ENCODE results near the gene OR10A2.
"Not testable (repeated sequence)": the region's sequence is repeated elsewhere in the genome, so short reads cannot be mapped to it uniquely, and the experiment has no call there.

Gene OR10A2

DNA sequence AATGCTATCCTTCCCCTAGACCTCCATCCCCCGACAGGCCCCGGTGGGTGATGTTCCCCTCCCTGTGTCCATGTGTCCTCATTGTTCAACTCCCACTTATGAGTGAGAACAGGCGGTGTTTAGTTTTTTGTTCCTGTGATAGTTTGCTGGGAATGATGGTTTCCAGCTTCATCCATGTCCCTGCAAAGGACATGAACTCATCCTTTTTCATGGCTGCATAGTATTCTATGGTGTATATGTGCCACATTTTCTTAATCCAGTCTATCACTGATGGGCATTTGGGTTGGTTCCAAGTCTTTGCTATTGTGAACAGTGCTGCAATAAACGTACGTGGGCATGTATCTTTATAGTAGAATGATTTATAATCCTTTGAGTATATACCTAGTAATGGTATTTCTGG lies 24.9 kb downstream of the OR10A2 start:
- not testable (repeated sequence) for DNase-seq (ENCODE audit: low read depth)

DNA sequence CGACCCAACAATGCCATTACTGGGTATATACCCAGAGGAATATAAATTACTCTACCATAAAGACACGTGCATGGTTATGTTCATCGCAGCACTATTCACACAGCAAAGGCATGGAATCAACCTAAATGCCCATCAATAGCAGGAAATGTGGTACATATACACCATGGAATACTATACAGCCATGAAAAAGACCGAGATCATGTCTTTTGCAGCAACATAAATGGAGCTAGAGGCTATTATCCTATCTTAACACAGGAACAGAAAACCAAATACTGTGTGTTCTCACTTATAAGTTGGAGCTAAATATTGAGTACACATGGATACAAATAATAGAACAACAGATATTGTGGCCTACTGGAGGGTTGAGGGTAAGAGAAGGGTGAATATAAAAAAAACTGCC lies 26.0 kb downstream of the OR10A2 start:
- no peak for DNase-seq (ENCODE audit: low read depth)

DNA sequence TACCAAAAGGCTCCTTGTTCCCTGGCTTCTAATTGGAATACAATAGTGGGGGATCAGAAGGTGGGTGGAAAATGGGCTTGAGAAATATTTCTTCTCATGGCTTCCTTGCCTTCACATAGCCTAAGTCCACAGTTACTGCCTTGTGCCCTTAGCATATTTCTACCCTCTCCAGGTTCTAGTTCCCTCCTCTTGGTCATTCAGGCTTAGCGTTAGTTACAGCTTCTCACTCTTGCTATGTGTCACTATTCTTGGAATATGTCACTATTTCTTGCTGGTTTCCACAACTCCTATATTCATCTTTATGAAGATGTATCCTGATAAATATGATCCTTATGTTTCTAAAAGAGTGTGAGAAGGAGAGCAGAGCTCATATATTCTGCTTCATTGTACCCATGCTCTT lies 27.0 kb downstream of the OR10A2 start:
- DNase-seq (ENCODE audit: low read depth), result no peak

DNA sequence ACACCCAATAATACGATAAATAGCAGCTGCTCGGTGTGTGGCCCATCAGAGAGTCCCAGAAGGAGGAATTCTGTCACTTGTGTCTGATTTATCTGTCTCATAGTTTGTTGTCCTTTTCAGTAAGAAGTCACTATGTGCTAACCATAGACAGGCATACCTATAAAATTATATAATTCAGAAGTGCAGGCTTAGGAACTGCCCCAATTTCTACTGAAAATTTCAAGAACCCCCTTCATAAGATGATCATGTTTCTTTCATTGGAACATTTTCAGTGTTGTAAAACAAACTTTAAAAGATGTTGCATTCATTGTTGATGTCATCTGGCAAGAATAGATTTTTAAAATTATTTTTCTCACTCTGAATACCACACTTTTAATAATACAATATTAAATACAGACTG lies 29.5 kb downstream of the OR10A2 start, which contains the start of gene OR2D2:
Gene OR2D2, minus strand, starts transcription at position 101 of the 400 bp plus-strand sequence. Its CDS starts 0 bp downstream, at position 101.
- no peak for DNase-seq (ENCODE audit: low read depth)

DNA sequence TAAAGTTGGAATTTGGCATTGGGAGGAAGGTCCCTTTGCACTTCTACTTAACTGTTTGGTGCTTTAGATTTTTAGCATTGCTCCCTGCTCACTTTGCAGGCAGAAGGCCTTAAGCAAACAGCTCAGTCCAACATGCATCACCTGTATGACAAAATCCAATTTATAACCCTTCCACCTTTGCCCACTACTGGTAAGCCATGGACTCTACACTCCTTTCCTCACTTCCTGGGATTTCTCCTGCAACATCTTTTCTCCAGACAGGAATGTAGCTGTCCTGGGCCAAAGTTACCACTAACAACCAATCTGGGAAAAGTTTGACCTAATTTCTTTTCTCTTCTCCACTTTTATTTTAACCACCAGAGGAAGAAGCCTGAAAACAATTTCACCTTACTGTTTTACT lies 31.2 kb downstream of the OR10A2 start:
- no peak for DNase-seq (ENCODE audit: low read depth)

DNA sequence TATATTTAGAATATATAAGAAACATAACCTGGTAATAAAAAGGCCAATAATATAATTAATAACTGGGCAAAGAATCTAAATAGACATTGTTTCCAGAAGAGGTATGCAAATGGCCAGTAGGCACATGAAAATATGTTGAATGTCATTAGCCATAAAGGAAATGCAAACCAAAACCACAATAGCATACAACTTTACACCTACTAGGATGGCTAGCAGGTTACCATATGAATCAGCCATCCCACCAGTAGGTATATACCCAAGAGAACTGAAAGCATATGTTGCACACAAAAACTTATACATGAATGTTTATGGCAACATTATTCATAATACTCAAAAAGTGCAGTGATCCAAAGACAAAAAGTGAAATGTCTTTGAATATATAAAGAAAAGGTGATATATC lies 32.2 kb downstream of the OR10A2 start:
- DNase-seq (ENCODE audit: low read depth), result no peak

DNA sequence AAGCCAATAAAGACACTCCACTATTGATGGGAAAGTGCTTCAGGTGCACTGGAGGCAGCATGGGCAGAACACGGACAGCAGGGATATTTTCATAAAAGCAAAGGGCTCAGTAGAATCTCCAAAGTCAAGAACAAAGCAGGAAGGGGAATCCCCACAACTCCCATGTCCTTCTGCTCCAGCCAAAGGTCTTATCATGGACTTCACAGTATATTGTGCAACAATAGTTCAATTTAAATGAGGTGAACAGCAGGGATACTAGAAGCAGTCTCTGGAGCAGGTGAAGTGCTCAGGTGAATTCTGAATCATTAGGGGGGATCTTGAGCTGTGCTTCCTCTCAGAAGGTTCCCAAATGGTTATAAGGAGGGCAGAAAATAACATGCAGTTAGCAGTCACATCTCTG lies 36.1 kb downstream of the OR10A2 start:
- DNase-seq (ENCODE audit: low read depth), result no peak

DNA sequence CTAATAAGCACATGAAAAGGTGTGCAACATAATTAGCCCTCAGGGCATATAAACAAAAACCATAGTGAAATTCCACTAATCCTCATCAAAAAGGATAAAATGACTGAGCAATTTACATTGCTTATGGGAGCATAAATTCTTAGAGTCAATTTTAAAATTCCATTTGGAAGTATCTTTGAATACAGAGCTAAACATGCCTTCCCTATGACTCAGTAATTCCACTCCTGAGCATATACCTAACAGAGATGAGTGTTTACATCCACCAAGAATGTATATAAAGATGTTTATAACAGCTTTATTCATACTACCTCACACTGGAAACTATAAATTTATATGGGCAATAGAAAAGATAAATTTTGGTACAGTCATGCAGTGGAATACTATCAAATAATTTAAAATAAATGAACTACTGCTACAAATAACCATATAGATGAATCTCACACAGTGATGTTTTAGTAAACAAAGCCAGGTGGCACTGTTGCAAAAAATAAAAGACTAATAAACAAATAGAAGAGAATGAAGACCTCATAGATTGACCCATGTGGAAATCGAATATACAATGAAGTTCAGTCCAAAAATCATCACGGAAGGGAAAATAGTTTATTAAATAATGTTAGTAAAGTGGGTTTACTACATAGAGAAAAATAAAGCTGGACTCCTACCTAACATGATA lies 37.6 kb downstream of the OR10A2 start:
- DNase-seq (ENCODE audit: low read depth), result no peak

DNA sequence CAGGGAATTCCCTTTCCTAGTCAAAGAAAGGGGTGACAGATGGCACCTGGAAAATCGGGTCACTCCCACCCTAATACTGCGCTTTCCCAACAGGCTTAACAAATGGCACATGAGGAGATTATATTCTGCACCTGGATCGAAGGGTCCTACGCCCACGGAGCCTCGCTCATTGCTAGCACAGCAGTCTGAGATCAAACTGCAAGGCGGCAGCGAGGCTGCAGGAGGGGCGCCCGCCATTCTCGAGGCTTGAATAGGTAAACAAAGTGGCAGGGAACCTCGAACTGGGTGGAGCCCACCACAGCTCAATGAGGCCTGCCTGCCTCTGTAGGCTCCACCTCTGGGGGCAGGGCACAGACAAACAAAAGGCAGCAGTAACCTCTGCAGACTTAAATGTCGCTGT lies 41.9 kb downstream of the OR10A2 start:
- DNase-seq (ENCODE audit: low read depth), result not testable (repeated sequence)

DNA sequence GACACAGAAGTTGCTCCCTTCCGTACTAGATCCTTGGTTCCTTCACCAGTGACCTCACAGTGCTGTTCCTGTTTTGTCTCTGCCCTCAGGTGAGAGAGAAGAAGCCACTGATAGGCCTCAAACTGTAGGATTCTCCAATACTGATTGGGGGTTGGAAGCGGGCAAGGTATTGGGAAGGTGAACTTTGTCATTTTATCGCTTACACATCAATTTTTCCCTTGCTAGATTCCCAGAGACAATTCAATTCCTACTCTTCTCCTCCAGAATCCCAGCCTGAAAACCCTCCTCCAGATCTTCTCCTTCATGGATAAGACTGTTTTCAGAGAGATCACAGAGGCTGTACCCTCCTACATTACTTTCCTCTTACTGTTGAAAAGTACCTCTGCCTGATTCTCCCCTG lies 48.5 kb downstream of the OR10A2 start:
- DNase-seq (ENCODE audit: low read depth), result no peak

DNA sequence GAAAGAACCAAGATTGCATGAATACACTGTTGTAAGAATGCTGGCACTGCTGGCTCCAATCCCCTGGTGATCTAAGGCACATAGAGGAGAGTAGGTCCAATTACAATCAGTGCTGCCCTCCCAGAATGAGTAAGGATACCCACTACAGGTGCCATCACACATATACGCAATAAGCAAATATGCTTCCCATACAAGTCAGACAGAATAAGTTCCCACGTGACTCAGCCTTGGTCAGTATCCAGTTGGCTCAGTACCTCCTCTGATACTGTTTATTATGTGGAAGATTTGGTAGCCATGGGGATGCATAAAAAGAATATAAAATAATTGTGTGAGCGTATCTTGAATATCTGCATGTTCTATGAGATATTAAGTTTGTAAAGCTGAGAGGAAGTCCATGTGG lies 49.1 kb downstream of the OR10A2 start:
- DNase-seq (ENCODE audit: low read depth), result no peak

DNA sequence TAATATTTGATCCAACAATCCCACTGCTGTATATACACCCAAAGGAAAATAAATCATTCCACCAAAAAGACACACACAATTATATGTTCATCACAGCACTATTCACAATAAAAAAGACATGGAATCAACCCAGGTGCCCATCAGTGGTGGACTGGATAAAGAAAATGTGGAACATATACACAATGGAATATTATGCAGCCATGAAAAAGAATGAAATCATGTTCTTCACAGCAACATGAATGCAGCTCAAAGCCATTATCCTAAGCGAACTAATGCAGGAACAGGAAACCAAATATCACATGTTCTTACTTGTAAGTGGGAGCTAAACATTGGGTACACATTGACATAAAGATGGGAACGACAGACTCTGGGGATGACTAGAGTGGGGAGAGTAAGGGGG lies 56.8 kb downstream of the OR10A2 start:
- DNase-seq (ENCODE audit: low read depth), result no peak

DNA sequence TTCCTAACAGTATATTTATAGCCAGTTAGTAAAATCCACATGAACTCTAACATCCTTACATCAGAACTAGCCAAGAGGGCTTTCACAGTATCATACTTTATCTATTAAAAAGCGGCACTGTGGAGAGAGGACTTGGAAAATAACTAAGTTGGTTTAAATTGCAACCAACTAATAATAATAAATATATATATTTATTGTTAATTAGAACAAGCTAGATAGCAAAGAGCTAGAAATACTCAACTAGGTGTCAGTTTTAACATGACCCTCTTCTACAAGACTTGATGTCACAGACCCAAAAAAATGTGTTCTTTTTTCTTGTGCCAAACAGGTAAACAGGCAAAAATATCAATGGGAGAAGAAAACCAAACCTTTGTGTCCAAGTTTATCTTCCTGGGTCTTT lies 57.8 kb downstream of the OR10A2 start, which contains the start of gene OR2D3:
Gene OR2D3, plus strand, starts transcription at position 301 of the 400 bp plus-strand sequence. Its CDS starts 0 bp downstream, at position 301.
- no peak for DNase-seq (ENCODE audit: low read depth)
